ENCODE results near the gene PIK3C2G. TPM values are rescaled to one million over a fixed set of nuclear protein-coding genes. Genes with fewer than 3 reads are reported as not detected.

The PIK3C2G gene
- polyA plus RNA-seq, 1 of the 3 experiments (the other 2 are of a cell fraction), result 0.02 TPM

DNA sequence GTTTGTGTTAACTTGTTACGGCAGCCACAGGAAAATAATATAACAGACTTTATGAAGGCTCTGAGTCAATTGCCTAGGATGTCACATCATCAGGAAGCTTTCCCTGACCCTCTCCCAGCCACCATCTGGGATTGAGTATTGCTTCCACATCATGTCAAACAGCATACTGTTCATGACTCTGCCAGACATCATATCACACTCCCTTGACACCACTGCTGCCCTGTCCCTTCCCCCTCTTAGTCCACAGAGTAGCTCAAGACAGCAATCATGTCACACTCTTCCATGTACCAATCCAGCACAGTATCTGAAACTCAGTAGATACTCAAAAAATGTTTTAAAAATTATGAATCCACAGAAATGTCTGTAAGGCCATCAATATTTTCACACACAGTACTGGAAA lies 168.0 kb downstream of the PIK3C2G start:
- Histone ChIP-seq H3K36me3 (replicated peaks in 1 of 2; ENCODE audit: control insufficient read depth in 1 of 2, insufficient read depth in 2 of 2, low read length in 1 of 2) (no peaks in the 10 kb centered on the region), H3K27me3 (ENCODE audit: insufficient read depth) (no peaks in the 10 kb centered on the region), H3K9me3 (no peaks in the 10 kb centered on the region), H3K9ac (no peak overlapping the region), H3K4me2 (no peak overlapping the region), H3K4me1 (ENCODE audit: control insufficient read depth in 1 of 2, insufficient read depth in 2 of 2, low read depth in 1 of 2, low read length in 1 of 2) (no peaks in the 10 kb centered on the region), H3K9me2 (no peaks in the 10 kb centered on the region), H2AFZ (ENCODE audit: low read depth) (no peak overlapping the region), H3K79me2 (ENCODE audit: insufficient read depth) (no peaks in the 10 kb centered on the region), H4K20me1 (ENCODE audit: insufficient read depth) (no peaks in the 10 kb centered on the region), H3F3A (replicated peaks; ENCODE audit: insufficient read depth) (no peaks in the 10 kb centered on the region), H3K27ac (ENCODE audit: low read depth in 2 of 2, low read length in 1 of 2) (no peak overlapping the region), H3K4me3 (ENCODE audit: low read depth in 2 of 2, low read length in 1 of 2) (no peak overlapping the region)
- CTCF ChIA-PET, result interaction anchor here (1.0 kb wide), 2 partner anchors 180 to 757 kb away, joined by 3 read pairs; no protein-coding TSS in a partner anchor
- no peak for TF ChIP-seq RCOR1 (IDR thresholded peaks at IDR 0.05; ENCODE audit: low read length)
- TF ChIP-seq NFIC (IDR thresholded peaks at IDR 0.05; ENCODE audit: borderline replicate concordance), result no peak
- TF ChIP-seq, protein P1, sequence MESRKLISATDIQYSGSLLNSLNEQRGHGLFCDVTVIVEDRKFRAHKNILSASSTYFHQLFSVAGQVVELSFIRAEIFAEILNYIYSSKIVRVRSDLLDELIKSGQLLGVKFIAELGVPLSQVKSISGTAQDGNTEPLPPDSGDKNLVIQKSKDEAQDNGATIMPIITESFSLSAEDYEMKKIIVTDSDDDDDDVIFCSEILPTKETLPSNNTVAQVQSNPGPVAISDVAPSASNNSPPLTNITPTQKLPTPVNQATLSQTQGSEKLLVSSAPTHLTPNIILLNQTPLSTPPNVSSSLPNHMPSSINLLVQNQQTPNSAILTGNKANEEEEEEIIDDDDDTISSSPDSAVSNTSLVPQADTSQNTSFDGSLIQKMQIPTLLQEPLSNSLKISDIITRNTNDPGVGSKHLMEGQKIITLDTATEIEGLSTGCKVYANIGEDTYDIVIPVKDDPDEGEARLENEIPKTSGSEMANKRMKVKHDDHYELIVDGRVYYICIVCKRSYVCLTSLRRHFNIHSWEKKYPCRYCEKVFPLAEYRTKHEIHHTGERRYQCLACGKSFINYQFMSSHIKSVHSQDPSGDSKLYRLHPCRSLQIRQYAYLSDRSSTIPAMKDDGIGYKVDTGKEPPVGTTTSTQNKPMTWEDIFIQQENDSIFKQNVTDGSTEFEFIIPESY (IDR thresholded peaks at IDR 0.05; ENCODE audit: borderline replicate concordance, low read depth), result no peak
- no peak for TF ChIP-seq MEF2A (IDR thresholded peaks at IDR 0.05; ENCODE audit: borderline replicate concordance, low read depth)
- no peak for TF ChIP-seq CHD2 (IDR thresholded peaks at IDR 0.05; ENCODE audit: low read length, partially characterized antibody)
- TF ChIP-seq GATA2 (CRISPR knock-in tag; IDR thresholded peaks at IDR 0.05), result no peak
- no peak for TF ChIP-seq EP300 (IDR thresholded peaks at IDR 0.05; ENCODE audit: borderline replicate concordance in 1 of 2, low read depth in 1 of 2, low read length in 1 of 2)
- TF ChIP-seq GABPA (IDR thresholded peaks at IDR 0.05; ENCODE audit: low read depth), result no peak
- TF ChIP-seq, protein P2, sequence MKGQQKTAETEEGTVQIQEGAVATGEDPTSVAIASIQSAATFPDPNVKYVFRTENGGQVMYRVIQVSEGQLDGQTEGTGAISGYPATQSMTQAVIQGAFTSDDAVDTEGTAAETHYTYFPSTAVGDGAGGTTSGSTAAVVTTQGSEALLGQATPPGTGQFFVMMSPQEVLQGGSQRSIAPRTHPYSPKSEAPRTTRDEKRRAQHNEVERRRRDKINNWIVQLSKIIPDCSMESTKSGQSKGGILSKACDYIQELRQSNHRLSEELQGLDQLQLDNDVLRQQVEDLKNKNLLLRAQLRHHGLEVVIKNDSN (IDR thresholded peaks at IDR 0.05; ENCODE audit: borderline replicate concordance, low read depth), result no peak
- no peak for TF ChIP-seq NRF1 (IDR thresholded peaks at IDR 0.05; ENCODE audit: low read depth, low read length)
- TF ChIP-seq RXRA (IDR thresholded peaks at IDR 0.05; ENCODE audit: borderline replicate concordance, low read depth), result no peak
- TF ChIP-seq TCF12 (IDR thresholded peaks at IDR 0.05), result no peak
- no peak for TF ChIP-seq FOSL2 (IDR thresholded peaks at IDR 0.05; ENCODE audit: borderline replicate concordance, low read depth)
- TF ChIP-seq RAD21 (IDR thresholded peaks at IDR 0.05; ENCODE audit: low read length), result no peak
- TF ChIP-seq TAF1 (IDR thresholded peaks at IDR 0.05; ENCODE audit: borderline replicate concordance, low read depth, low read length), result no peak
- no peak for TF ChIP-seq JUND (IDR thresholded peaks at IDR 0.05)
- no peak for TF ChIP-seq YY1 (IDR thresholded peaks at IDR 0.05; ENCODE audit: low read depth)
- TF ChIP-seq, protein P3, sequence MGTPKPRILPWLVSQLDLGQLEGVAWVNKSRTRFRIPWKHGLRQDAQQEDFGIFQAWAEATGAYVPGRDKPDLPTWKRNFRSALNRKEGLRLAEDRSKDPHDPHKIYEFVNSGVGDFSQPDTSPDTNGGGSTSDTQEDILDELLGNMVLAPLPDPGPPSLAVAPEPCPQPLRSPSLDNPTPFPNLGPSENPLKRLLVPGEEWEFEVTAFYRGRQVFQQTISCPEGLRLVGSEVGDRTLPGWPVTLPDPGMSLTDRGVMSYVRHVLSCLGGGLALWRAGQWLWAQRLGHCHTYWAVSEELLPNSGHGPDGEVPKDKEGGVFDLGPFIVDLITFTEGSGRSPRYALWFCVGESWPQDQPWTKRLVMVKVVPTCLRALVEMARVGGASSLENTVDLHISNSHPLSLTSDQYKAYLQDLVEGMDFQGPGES (IDR thresholded peaks at IDR 0.05; ENCODE audit: low read depth, low read length), result no peak
- no peak for DNase-seq
- 55% methylated on average over 1 of the region's 1 CpG for WGBS (ENCODE audit: low lambda C conversion rate)
- POLR2A ChIA-PET, result no interaction called here

Data from SK-N-SH (cell line).